HG03095 (cell line): ENCODE data around the gene CFAP58.
"Not testable (repeated sequence)": the region's sequence is repeated elsewhere in the genome, so short reads cannot be mapped to it uniquely, and the experiment has no call there.

Source experiments
- ATAC-seq: cut with Tn5 transposase; IDR thresholded peaks from one replicate; pipeline ENCODE4 v1.9.1; 2021; ENCODE audit warnings: moderate library complexity; ENCODE audit not compliant: unreplicated experiment

The CFAP58 gene

GRCh38 chr10:104427989-104428388, 74.4 kb downstream of the CFAP58 start:
- ATAC-seq: no peak

- ATAC-seq: no peak
Measured at GRCh38 chr10:104429846-104430245, 76.2 kb downstream of the CFAP58 start.

GRCh38 chr10:104430360-104430759, 76.7 kb downstream of the CFAP58 start:
- no peak for ATAC-seq

DNA sequence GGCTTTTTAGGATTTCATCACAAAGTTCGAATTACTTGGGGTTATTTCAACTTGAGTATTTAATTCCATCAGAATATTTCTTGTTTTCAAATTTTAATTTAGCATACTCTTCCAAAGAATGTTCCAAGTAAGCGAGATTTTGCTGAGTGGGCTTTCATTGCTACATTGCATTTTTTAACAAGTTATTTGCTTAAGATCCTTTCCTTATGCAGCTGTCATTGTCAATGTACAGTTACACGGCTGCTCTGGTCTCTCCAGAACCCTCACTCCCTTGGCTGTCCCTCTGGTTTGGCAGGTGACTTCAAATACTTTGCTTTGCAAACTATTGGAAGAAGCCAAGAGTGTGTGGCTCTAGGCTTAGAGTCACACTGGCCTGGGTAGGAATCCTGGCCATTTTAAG, 80.0 kb downstream of the CFAP58 start:
- no peak for ATAC-seq

- ATAC-seq: no peak
Measured at GRCh38 chr10:104434601-104435000, 81.0 kb downstream of the CFAP58 start.

GRCh38 chr10:104435822-104436221, 82.2 kb downstream of the CFAP58 start:
- no peak for ATAC-seq

GRCh38 chr10:104437226-104437625, 83.6 kb downstream of the CFAP58 start:
- no peak for ATAC-seq

GRCh38 chr10:104440221-104440620, 86.6 kb downstream of the CFAP58 start:
- no peak for ATAC-seq

DNA sequence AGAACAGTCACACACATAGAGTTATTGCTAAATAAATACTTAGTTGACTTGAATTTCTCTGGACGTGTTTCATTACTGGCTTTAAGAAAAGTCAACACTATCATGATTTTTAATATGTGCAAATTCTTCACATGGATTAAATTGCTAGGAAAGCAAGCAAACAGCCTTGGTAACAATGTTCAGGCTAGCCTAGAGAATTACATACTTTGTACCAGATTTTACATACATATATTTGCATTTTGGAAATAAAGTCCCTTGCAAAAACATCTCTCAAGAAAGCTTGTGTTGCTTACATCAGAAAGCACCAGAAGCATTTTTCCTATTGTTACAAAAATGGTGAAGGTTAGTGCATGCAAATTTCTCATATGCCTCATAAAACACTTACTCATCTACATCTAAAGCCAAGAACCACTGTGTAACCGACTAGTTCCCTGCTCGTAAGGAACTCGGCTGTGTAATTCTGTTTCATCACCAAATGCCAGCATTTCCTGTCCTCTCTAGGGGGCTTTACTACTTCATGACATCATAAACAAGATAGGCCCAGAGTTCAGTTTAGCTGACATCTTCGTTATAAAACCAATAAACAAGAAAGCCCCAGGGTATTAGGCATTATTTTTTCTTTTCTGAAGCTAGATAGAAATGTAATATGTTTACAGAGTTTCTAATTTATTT, 87.8 kb downstream of the CFAP58 start:
- ATAC-seq: no peak

GRCh38 chr10:104445359-104445758, 91.7 kb downstream of the CFAP58 start:
- no peak for ATAC-seq

- no peak for ATAC-seq
Measured at GRCh38 chr10:104446151-104446550, 92.5 kb downstream of the CFAP58 start.

DNA sequence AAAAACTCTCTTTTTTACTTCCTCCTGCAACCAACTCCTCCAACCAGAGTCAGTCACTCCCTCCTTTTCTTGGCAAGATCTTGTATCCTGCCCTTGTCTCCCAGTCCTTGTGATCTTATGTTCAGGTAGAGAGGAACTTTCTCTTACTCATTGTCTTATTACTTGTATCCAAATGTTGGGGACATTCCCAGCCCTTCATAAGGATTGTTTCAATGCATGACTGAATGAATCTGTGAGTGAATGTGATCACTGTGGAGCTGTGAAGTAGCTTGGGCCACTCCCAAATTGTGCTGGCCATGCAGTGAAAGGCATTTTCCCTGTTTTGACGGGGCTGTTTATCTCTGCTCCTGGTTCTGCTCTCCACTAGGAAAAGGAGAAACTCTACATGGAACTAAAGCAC, 93.7 kb downstream of the CFAP58 start:
- ATAC-seq: no peak

DNA sequence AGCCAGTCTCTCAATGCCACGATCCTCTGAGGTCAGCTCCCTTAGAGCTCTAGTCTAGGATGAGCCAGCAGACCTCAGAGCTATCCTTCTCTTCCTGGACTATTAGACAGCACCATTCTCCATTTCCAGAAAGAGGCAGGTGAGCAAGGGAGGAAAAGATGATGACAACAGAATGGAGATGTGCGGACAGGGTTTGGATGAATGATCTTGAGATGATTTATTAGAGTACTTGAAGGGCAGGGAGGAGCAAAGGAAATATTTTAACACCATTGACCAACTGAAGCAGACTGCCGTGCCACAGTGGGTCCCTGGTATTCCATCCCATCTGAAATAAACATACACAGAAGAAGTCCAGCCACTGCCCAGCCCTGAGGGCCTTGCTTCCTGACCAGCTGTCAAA, 94.3 kb downstream of the CFAP58 start:
- ATAC-seq: no peak

DNA sequence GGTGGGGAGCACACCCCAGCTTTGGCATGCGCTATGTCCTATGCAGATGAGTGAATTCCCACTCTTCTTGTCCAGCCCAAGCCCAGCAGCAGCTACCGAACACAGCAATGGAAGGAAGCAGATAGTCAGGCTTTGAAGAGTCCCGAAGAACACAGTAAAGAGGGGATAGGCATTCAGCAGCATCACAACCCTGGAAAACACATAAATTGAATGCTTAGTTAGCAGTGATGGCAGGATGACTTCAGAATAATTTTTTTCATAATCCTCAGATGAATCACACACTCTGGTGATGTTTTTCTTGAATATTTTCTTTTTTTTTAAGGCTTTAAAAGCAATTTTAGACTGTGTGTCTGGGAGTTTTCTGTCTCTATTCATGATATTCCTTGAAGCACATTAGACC, 95.8 kb downstream of the CFAP58 start:
- ATAC-seq: no peak

DNA sequence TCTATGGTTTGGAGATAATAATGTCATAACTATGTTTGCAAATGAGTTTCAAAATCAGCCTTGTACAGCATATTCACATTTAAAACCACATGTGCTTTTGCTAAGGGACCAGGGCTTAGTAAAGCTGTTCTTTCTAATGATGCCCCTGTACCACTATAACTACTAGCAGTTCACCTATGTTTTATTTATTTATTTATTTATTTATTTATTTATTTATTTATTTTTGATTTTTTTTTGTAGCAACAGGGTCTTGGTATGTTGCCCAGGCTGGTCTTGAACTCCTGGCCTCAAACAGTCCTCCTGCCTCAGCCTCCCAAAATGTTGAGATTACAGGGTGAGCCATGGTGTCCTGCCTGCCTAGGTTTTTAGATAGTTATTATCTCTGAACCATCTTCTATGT, 96.9 kb downstream of the CFAP58 start:
- ATAC-seq: no peak

DNA sequence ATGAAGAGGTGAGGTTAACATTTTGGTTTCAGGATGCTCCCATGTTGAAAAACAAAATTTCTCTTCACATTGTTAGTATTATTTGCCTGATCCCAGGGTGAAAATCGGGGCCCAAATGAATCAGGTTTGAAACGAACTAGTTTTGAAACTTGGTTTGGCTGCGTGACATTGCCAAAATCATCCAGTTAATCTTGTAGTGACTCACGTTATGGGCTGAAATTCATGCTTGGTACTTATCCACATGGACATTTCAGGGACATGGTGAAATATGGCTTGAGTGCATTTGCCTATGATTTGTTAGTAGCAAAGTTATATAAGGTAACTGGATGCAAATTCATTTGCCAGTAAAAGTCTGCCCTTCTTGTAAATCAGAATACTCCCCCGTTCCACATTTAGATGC, 97.3 kb downstream of the CFAP58 start:
- no peak for ATAC-seq

- no peak for ATAC-seq
Measured at GRCh38 chr10:104452977-104453376, 99.3 kb downstream of the CFAP58 start.

GRCh38 chr10:104456802-104457542, 103.3 kb downstream of the CFAP58 start:
- ATAC-seq: no peak

DNA sequence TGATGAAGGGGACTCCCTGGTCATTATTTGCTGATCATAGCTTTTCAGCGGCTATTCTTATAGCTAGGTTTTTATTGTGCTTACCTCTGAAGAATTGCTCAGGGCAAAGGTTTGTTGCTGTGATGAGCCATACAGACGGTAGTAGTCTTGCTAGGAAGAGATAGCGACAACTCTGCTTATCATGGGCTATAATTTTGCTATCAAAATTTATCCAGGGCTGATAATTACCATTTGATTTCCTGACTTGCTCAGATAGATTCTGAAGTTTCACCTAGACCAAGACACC, 103.9 kb downstream of the CFAP58 start:
- ATAC-seq: no peak

DNA sequence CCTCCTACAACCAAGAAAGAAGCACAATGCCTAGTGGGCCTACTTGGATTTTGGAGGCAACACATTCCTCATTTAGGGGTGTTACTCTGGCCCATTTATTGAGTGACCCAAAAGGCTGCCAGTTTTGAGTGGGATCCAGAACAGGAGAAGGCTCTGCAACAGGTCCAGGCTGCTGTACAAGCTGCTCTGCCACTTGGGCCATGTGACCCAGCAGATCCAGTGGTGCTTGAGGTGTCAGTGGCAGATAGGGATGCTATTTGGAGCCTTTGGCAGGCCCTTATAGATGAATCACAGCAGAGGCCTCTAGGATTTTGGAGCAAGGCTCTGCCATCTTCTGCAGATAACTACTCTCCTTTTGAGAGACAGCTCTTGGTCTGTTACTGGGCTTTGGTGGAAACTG, 111.9 kb downstream of the CFAP58 start:
- ATAC-seq: not testable (repeated sequence)

DNA sequence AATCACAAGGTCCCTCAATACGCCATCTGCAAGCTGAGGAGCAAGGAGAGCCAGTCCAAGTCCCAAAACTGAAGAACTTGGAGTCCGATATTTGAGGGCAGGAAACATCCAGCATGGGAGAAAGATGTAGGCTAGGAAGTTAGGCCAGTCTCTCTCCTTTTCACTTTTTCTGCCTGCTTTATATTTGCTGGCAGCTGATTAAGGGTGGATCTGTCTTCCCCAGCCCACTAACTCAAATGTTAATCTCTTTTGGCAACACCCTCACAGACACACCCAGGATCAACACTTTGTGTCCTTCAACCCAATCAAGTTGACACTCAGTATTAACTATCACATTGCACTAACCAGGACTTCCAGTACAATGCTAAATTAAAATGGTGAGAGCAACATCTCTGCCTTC, 115.2 kb downstream of the CFAP58 start:
- ATAC-seq: not testable (repeated sequence)

GRCh38 chr10:104472505-104472904, 118.9 kb downstream of the CFAP58 start:
- no peak for ATAC-seq
